ENCODE data around the gene BRAF. TPM values are rescaled to one million over a fixed set of nuclear protein-coding genes. Genes with fewer than 3 reads are reported as not detected.
"Not testable (repeated sequence)": the region's sequence is repeated elsewhere in the genome, so short reads cannot be mapped to it uniquely, and the experiment has no call there.

The BRAF gene
- polyA plus RNA-seq, 6 donors from 2014 or later = 14.8 to 27.9 (median 21.1) TPM

DNA sequence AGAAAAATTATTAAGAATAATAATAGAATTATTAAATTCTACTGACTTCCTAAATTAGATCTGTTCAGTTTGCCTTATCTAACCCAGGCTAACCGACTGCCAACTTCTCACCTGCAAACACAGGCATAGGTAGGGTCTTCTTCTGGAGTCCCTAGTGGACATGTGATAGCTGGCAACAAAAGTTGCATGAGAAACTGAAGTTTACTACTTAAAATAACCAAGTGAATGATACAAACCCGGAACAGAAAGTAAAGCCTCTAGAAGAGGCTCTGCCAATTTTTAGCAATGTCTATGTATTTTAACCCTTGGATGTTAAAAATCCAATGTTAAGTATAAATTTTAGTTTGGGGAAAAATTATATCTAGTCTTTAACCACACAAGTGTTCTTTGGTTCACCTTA lies 190.6 kb downstream of the BRAF start:
- Mint-ChIP-seq H3K27me3 (no peaks in the 10 kb centered on the region), H3K27ac (no peak overlapping the region), H3K4me1 (peaks cover 0 to 3% (median 0%) of the 10 kb centered on the region in 3 donors), H3K9me3 (no peaks in the 10 kb centered on the region), H3K4me3 (no peak overlapping the region), H3K36me3 (peaks cover 14 to 16% of the 10 kb centered on the region in 2 donors)
- ATAC-seq (ENCODE audit: low read depth in 2 of 2) (no peak), DNase-seq (no peak)

DNA sequence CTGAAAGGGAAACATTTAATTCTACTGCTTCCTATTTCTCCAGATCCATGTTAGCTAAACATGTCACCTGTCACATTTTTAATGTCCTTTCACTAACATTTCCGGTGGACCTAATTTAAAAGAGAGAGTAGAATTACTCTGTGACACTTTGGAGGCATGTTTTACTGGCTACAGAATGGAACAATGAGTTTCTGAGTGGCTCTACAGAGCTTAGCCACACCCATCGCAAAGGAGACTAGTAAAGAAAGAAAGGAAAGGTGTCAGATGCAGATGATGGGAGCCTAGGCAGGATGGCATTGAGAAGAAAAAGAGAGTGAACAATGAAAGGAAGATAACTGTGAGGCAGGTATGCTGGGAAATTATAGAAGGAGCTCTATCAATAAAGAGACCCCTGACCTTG lies 192.3 kb downstream of the BRAF start:
- H3K9me3 Mint-ChIP-seq = no peaks in the 10 kb centered on the region
- H3K36me3 Mint-ChIP-seq = peaks cover 10 to 13% of the 10 kb centered on the region in 2 donors
- ATAC-seq (ENCODE audit: low read depth in 2 of 2) (no peak), DNase-seq (no peak)
- H3K4me1 Mint-ChIP-seq = peaks cover 0 to 3% (median 0%) of the 10 kb centered on the region in 3 donors
- no peak overlapping the region for H3K27ac Mint-ChIP-seq
- no peak overlapping the region for H3K4me3 Mint-ChIP-seq
- no peaks in the 10 kb centered on the region for H3K27me3 Mint-ChIP-seq

DNA sequence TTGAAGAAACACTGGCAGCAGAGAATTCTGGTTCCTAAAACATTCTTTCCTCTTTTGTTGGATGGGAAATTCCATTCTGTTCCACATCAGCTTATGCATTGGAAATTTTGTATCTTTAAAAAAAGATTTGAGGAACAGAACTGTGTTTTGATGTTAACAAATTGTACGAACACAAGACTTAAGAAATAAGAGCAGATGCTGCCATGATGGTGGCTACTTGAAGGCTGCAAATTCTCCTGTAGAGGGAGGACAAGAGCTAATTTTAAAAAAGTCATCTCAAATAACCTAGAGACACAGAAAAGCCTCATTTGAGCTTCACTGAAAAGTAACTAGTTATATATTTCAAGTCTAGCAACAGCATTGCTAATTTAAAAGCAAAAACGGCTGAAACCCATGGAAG lies 198.4 kb downstream of the BRAF start:
- ATAC-seq (ENCODE audit: low read depth in 2 of 2) = no peak
- H3K4me1 Mint-ChIP-seq = peaks cover 0 to 3% (median 0%) of the 10 kb centered on the region in 3 donors
- H3K36me3 Mint-ChIP-seq = peaks cover 0 to 5% of the 10 kb centered on the region in 2 donors
- H3K27me3 Mint-ChIP-seq = no peaks in the 10 kb centered on the region
- H3K27ac Mint-ChIP-seq = peak overlapping the region in 1 of 6 donors; percentile 6
- no peak overlapping the region for H3K4me3 Mint-ChIP-seq
- H3K9me3 Mint-ChIP-seq = no peaks in the 10 kb centered on the region
- no peak for DNase-seq

DNA sequence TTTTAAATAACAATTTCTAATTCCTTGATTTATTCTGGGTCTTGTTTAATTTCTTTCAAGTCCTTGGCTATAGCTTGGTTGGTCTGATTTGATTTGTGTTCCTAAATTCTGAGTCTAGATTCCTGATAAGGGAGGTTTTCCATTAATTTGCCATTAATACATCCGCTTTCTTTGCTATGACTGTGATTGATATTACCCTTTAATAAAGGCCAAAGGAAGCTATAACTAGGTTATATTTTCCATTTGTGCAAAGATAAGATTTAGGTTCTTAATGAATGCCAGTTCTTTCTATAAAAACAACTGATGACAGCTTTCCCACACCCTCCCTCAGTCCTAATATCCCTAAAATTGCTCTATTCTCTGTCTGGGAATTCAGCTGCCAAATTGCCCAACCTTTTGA lies 200.0 kb downstream of the BRAF start:
- DNase-seq = no peak
- no peak for ATAC-seq (ENCODE audit: low read depth in 2 of 2)
- no peak overlapping the region for H3K4me3 Mint-ChIP-seq
- peaks cover 4 to 6% (median 6%) of the 10 kb centered on the region in 3 donors for H3K4me1 Mint-ChIP-seq
- H3K27me3 Mint-ChIP-seq = no peaks in the 10 kb centered on the region
- H3K36me3 Mint-ChIP-seq = peaks cover 0 to 2% of the 10 kb centered on the region in 2 donors
- H3K9me3 Mint-ChIP-seq = no peaks in the 10 kb centered on the region
- no peak overlapping the region for H3K27ac Mint-ChIP-seq

DNA sequence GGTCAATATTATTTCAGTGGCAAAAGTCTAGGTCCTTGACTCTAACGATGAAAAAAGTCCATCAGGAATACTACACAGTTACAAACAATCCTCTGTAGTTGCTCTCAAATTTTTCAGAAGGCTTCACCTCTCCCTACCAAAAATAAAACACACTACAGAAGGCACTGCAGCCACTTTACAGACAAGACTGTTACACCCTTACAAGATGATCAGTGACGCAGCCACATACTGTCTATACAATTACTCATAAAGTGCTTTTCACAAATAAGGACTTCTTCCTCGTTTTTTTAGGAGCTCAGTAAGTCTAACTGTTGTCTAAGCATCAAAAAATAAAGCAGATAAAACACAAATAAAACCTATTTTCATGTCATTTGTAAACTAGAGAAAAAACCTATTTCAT lies 201.2 kb downstream of the BRAF start:
- ATAC-seq (ENCODE audit: low read depth in 2 of 2) = no peak

DNA sequence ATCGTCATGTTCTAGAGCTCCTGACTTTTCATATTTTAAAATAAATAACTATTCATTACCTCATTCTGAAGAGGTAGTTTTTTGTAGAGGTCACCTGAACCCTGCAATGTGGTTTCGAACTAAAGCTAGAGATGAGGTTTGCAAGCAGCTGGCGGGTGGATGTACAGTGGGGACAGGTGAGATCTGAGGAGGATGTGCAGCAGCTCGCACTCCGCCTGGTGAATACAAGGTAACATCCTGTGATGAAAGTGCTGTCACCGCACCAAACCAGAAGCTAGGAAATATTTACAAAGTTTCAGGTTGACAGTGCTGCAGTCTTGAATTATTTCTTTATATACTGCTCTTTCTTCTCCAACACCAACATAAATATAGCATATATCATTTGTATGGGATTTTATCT lies 201.7 kb downstream of the BRAF start:
- peak overlapping the region in 1 of 6 donors; percentile 26 for H3K27ac Mint-ChIP-seq
- no peaks in the 10 kb centered on the region for H3K36me3 Mint-ChIP-seq
- no peak for ATAC-seq (ENCODE audit: low read depth in 2 of 2)
- peaks cover 8 to 9% (median 9%) of the 10 kb centered on the region in 3 donors for H3K4me1 Mint-ChIP-seq
- no peak for DNase-seq
- no peak overlapping the region for H3K4me3 Mint-ChIP-seq
- no peaks in the 10 kb centered on the region for H3K9me3 Mint-ChIP-seq
- H3K27me3 Mint-ChIP-seq = no peaks in the 10 kb centered on the region

More for the DNA sequence above, 201.2 kb downstream of the BRAF start:
- H3K9me3 Mint-ChIP-seq = no peaks in the 10 kb centered on the region
- no peaks in the 10 kb centered on the region for H3K27me3 Mint-ChIP-seq
- no peak overlapping the region for H3K27ac Mint-ChIP-seq
- H3K36me3 Mint-ChIP-seq = no peaks in the 10 kb centered on the region
- H3K4me1 Mint-ChIP-seq = peaks cover 8 to 9% (median 9%) of the 10 kb centered on the region in 3 donors
- no peak overlapping the region for H3K4me3 Mint-ChIP-seq
- no peak for DNase-seq

DNA sequence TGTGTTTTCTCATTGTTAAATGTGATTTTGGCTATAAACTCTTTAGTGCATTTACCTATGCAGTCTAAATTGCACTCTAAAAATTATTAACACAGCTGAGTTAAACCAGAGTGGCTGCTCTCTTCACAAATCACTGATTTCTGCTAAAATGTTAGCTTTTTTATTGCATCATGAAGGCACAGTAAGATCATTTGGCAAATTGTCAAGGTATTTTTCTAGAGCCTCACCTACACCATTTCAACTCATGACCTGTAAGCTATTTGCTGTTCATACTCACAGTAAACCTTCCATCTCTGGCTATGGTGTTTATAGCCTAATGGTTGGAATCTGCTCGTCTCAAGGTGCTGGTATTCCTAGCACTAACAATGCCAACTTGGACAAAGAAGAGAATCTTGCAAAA lies 202.5 kb downstream of the BRAF start:
- Mint-ChIP-seq H3K27me3 (no peaks in the 10 kb centered on the region), H3K27ac (no peak overlapping the region), H3K36me3 (no peaks in the 10 kb centered on the region), H3K4me1 (peaks cover 8 to 12% (median 9%) of the 10 kb centered on the region in 3 donors), H3K9me3 (no peaks in the 10 kb centered on the region), H3K4me3 (no peak overlapping the region)
- no peak for ATAC-seq (ENCODE audit: low read depth in 2 of 2)
- DNase-seq = no peak

DNA sequence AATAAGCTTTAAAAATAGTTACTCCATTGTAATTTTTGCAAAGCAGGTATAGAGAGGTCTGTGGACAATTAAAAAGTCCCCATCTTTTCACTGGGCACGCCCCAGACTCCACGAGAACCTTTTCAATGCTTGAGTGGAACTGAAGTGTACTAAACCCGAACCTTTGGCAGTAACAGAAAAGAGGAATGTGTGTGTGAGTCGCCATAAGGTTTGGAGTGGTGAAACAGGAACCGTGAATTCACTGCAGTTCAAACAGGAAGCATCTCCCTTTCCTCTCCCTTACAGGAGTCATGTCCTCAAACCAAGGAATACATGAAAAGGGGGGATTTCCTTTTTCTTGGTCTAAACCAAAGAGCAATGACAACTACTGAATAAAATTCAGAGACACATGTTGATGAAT lies 205.0 kb downstream of the BRAF start:
- no peaks in the 10 kb centered on the region for H3K27me3 Mint-ChIP-seq
- H3K9me3 Mint-ChIP-seq = no peaks in the 10 kb centered on the region
- H3K36me3 Mint-ChIP-seq = peaks cover 0 to 3% of the 10 kb centered on the region in 2 donors
- peak; percentile 18 to 52 for ATAC-seq (ENCODE audit: low read depth in 2 of 2)
- peak overlapping the region in 2 of 6 donors; percentile 17 to 18 for H3K27ac Mint-ChIP-seq
- no peak overlapping the region for H3K4me3 Mint-ChIP-seq
- DNase-seq = no peak
- peaks cover 9 to 14% (median 12%) of the 10 kb centered on the region in 3 donors for H3K4me1 Mint-ChIP-seq

DNA sequence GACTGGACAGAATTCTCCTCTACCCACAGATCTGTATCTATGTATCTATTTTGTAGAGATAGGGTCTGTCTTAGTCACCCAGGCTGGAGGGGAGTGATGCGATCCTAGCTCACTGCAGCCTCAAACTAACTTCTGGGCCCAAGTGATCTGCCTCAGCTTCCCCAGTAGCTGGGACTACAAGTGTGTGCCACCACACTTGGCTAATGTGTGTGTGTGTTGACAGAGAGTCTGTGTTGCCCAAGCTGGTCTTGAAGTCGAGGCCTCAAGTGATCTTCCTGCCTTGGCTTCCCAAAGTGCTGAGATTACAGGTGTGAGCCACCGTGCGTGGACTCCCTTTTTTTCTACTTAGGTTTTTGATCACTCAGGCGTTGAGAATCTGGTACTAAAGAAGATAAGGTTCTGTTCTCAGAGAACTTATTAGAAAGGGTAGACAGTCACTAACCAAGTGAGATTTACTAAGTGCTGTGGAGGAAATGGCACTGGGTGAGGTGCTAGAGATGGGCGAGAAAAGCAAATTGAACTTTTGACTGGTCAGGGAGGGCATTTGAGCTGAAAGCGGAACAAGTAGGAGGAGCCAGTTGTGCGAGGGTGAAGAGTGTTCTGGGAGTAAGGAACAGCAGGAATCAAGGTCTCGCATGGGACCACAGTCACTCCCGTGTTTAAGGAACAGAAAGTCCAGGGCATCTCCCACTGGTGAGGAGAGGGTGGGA lies 210.2 kb downstream of the BRAF start:
- peak overlapping the region in 2 of 6 donors; percentile 4 to 80 for H3K27ac Mint-ChIP-seq
- peaks cover 1 to 10% (median 7%) of the 10 kb centered on the region in 3 donors for H3K4me1 Mint-ChIP-seq
- no peaks in the 10 kb centered on the region for H3K27me3 Mint-ChIP-seq
- H3K4me3 Mint-ChIP-seq = no peak overlapping the region
- ATAC-seq (ENCODE audit: low read depth in 2 of 2) = no peak
- H3K9me3 Mint-ChIP-seq = peaks cover 0 to 4% (median 0%) of the 10 kb centered on the region in 7 donors
- no peak for DNase-seq
- H3K36me3 Mint-ChIP-seq = peaks cover 0 to 16% of the 10 kb centered on the region in 2 donors

DNA sequence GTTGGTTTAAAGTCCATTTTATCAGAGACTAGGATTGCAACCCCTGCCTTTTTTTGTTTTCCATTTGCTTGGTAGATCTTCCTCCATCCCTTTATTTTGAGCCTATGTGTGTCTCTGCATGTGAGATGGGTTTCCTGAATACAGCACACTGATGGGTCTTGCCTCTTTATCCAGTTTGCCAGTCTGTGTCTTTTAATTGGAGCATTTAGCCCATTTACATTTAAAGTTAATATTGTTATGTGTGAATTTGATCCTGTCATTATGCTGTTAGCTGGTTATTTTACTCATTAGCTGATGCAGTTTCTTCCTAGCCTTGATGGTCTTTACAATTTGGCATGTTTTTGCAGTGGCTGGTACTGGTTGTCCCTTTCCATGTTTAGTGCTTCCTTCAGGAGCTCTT lies 212.3 kb downstream of the BRAF start:
- DNase-seq; H3K4me3 Mint-ChIP-seq; H3K4me1 Mint-ChIP-seq; H3K27ac Mint-ChIP-seq; H3K27me3 Mint-ChIP-seq; H3K9me3 Mint-ChIP-seq; ATAC-seq (ENCODE audit: low read depth in 2 of 2): not testable (repeated sequence)
- peaks cover 0 to 16% of the 10 kb centered on the region in 2 donors for H3K36me3 Mint-ChIP-seq

DNA sequence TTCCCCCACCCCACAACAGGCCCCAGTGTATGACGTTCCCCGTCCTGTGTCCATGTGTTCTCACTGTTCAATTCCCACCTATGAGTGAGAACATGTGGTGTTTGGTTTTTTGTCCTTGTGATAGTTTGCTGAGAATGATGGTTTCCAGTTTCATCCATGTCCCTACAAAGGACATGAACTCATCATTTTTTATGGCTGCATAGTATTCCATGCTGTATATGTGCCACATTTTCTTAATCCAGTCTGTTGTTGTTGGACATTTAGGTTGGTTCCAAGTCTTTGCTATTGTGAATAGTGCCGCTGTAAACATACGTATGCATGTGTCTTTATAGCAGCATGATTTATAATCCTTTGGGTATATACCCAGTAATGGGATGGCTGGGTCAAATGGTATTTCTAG lies 216.0 kb downstream of the BRAF start:
- not testable (repeated sequence) for H3K4me3 Mint-ChIP-seq; ATAC-seq (ENCODE audit: low read depth in 2 of 2); H3K4me1 Mint-ChIP-seq; H3K9me3 Mint-ChIP-seq; H3K27me3 Mint-ChIP-seq; H3K27ac Mint-ChIP-seq; DNase-seq
- peaks cover 9 to 15% of the 10 kb centered on the region in 2 donors for H3K36me3 Mint-ChIP-seq

DNA sequence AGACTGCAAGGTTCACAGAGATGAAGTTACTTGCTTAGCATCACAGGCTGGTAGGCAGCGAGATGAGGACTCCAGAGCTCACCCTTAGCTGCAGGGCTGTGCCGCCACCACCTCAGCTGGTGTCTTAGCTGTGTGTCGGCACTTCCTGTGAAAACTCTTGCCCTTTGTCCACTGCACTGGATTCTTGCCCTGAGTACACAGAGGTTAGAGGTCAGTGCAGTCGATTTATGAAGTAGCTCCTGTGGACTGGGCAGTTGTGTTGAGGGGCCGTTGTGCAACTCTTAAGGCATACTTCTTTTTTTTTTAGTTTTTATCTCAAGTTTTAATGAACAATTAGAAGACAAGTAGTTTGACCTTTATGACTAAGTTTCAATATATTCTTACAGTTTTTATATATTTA lies 217.6 kb downstream of the BRAF start:
- DNase-seq (no peak), ATAC-seq (ENCODE audit: low read depth in 2 of 2) (no peak)
- Mint-ChIP-seq H3K4me3 (no peak overlapping the region), H3K9me3 (peaks cover 0 to 4% (median 0%) of the 10 kb centered on the region in 7 donors), H3K4me1 (no peaks in the 10 kb centered on the region), H3K27ac (peak overlapping the region in 1 of 6 donors; percentile 38), H3K27me3 (no peaks in the 10 kb centered on the region), H3K36me3 (peaks cover 9 to 15% of the 10 kb centered on the region in 2 donors)

DNA sequence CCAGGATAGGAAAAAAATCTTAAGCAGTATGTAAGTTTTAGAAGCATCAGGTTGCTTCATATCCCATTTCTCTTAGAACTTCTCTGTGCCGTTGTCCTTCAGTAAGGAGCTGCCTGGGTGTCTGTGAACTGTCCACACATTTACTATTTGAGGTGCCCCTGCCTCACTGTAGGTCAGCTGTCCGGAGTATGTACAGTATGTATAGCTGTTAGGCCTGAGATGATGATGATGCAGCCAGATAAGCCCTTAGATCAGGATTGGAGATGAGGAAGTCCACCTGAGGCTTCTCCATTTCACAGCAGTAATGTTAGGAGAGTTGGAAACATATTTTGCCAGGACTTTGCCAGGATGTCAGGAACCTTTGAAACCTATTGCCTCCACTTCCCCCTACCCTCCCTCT lies 220.5 kb downstream of the BRAF start:
- DNase-seq = no peak
- ATAC-seq (ENCODE audit: low read depth in 2 of 2) = no peak
- Mint-ChIP-seq H3K36me3 (peaks cover 7 to 9% of the 10 kb centered on the region in 2 donors), H3K27me3 (no peaks in the 10 kb centered on the region), H3K9me3 (no peaks in the 10 kb centered on the region), H3K4me1 (peaks cover 6 to 13% (median 7%) of the 10 kb centered on the region in 3 donors), H3K27ac (peak overlapping the region in 3 of 6 donors; percentile 27 to 80 (median 54)), H3K4me3 (no peak overlapping the region)

DNA sequence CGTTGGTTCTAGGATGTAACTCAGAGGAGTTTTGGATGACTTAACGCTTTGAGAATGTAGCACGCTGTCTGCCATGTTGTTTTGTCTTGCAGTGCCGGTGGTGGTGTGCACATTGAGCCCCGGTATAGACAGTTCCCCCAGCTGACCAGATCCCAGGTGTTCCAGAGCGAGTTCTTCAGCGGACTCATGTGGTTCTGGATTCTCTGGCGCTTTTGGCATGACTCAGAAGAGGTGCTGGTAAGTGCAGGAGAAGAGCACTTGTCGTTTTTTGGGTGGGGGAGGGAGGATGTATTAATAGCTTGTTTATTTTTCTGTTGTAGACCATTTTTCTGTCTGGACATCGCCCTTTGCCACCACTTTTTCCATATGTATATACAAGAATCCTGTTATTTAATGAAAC lies 222.0 kb downstream of the BRAF start:
- H3K36me3 Mint-ChIP-seq = peaks cover 7 to 9% of the 10 kb centered on the region in 2 donors
- ATAC-seq (ENCODE audit: low read depth in 2 of 2) (no peak), DNase-seq (no peak)
- no peak overlapping the region for H3K4me3 Mint-ChIP-seq
- peaks cover 16 to 24% (median 20%) of the 10 kb centered on the region in 3 donors for H3K4me1 Mint-ChIP-seq
- H3K27ac Mint-ChIP-seq = peak overlapping the region in 3 of 6 donors; percentile 2 to 18 (median 9)
- no peaks in the 10 kb centered on the region for H3K27me3 Mint-ChIP-seq
- no peaks in the 10 kb centered on the region for H3K9me3 Mint-ChIP-seq
